RWPE2 (cell line): ENCODE measurements around the gene M1AP.

Experiments
- ATAC-seq: fragments of 200-7000 bp; cut with Tn5 transposase; 3 replicates; pipeline ENCODE4 v1.9.1; 2021; ENCODE audit warnings: low read depth
- DNase-seq: peaks from one replicate; pipeline ENCODE4 v3.0.0-alpha.2; 2020; ENCODE audit warnings: low spot score
- H3K27ac ChIP-seq: fragments of 450-650 bp; 2 replicates; pipeline ENCODE4 v1.5.1; 2017; ENCODE audit warnings: mild to moderate bottlenecking; ENCODE audit not compliant: poor library complexity, severe bottlenecking
- H3K27me3 ChIP-seq: fragments of 250-450 bp; sonication (Bioruptor Pico); 2 replicates; pipeline ENCODE4 v1.5.1; 2021; ENCODE audit warnings: mild to moderate bottlenecking, moderate library complexity; ENCODE audit not compliant: insufficient read depth, poor library complexity, severe bottlenecking
- H3K36me3 ChIP-seq: fragments of 250-450 bp; sonication (Bioruptor Pico); 2 replicates; pipeline ENCODE4 v1.5.1; 2020; ENCODE audit warnings: low read depth, mild to moderate bottlenecking, moderate library complexity
- H3K4me1 ChIP-seq: fragments of 250-450 bp; sonication (Bioruptor Pico); 2 replicates; pipeline ENCODE4 v1.5.1; 2021; ENCODE audit warnings: mild to moderate bottlenecking, moderate library complexity; ENCODE audit not compliant: insufficient read depth, poor library complexity, severe bottlenecking
- H3K4me3 ChIP-seq: fragments of 250-450 bp; sonication (Bioruptor Pico); 2 replicates; pipeline ENCODE4 v1.5.1; 2021; ENCODE audit warnings: mild to moderate bottlenecking, moderate library complexity; ENCODE audit not compliant: severe bottlenecking
- H3K9me3 ChIP-seq: fragments of 250-450 bp; sonication (Bioruptor Pico); 2 replicates; pipeline ENCODE4 v1.5.1; 2021; ENCODE audit warnings: mild to moderate bottlenecking, moderate library complexity; ENCODE audit not compliant: severe bottlenecking
- TF ChIP-seq, protein P1 (sequence below): fragments of 450-650 bp; IDR thresholded peaks from one replicate; pipeline ENCODE4 v1.5.1; 2017; ENCODE audit warnings: mild to moderate bottlenecking, moderate library complexity; ENCODE audit not compliant: poor library complexity, severe bottlenecking

The M1AP gene

GRCh38 chr2:74552914-74553811 lies 95.0 kb downstream of the M1AP start:
- Histone ChIP-seq H3K27ac (no peak overlapping the region), H3K4me1 (peaks cover 6% of the 10 kb centered on the region), H3K27me3 (no peaks in the 10 kb centered on the region), H3K4me3 (peak overlapping the region; percentile 64), H3K36me3 (no peaks in the 10 kb centered on the region), H3K9me3 (no peaks in the 10 kb centered on the region)
- TF ChIP-seq, protein P1, sequence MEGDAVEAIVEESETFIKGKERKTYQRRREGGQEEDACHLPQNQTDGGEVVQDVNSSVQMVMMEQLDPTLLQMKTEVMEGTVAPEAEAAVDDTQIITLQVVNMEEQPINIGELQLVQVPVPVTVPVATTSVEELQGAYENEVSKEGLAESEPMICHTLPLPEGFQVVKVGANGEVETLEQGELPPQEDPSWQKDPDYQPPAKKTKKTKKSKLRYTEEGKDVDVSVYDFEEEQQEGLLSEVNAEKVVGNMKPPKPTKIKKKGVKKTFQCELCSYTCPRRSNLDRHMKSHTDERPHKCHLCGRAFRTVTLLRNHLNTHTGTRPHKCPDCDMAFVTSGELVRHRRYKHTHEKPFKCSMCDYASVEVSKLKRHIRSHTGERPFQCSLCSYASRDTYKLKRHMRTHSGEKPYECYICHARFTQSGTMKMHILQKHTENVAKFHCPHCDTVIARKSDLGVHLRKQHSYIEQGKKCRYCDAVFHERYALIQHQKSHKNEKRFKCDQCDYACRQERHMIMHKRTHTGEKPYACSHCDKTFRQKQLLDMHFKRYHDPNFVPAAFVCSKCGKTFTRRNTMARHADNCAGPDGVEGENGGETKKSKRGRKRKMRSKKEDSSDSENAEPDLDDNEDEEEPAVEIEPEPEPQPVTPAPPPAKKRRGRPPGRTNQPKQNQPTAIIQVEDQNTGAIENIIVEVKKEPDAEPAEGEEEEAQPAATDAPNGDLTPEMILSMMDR, result no peak
- no peak for ATAC-seq
- DNase-seq, result no peak

DNA sequence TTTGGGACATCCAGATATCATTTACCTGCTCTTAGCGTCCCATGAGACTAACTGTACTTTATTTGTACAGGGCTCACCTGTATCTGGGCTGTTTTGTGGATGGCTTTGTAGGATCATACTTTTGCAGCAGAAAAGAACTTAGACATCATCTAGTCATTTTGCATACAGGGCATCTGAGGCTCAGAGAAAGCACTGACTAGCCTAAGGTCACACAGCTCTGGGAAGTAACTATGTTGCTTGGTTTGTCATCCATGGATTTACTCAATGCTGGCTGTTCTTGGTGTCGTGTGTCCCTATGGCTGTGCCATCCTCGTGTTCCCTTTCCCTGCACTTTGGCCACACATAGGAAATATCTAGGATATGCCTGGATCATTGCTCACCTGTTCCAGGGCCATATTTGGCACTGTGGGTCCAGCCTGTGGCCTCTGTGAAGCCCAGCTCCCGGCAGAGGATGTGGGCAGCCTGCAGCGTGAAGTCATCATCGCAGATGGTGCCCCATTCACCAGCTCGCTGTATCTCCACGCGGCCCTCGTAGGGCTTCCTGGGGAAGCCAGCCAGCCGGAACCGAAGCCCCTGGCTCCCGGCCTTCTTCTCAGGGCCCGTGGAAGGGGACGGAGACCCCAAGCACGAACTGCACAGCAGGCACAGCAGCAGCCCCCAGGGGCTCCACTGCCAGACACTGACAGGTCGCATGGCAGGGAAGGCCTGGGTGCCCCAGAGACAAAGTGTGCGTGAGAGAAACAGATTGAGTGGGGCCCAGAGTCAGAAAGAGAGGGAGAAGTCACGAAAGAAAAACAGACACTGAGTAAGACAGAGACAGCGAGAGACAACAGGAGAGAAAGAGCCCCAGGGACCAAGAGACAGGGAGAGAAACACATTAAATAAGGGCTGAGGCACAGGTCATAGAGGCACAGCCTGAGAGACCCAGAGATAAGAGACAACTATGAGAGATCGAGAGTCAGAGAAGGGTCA lies 95.9 kb downstream of the M1AP start:
- Histone ChIP-seq H3K9me3 (no peaks in the 10 kb centered on the region), H3K4me3 (no peak overlapping the region), H3K36me3 (no peaks in the 10 kb centered on the region), H3K27me3 (no peaks in the 10 kb centered on the region), H3K27ac (no peak overlapping the region), H3K4me1 (peaks cover 6% of the 10 kb centered on the region)
- ATAC-seq, result no peak
- no peak for DNase-seq
- TF ChIP-seq, protein P1, result no peak

DNA sequence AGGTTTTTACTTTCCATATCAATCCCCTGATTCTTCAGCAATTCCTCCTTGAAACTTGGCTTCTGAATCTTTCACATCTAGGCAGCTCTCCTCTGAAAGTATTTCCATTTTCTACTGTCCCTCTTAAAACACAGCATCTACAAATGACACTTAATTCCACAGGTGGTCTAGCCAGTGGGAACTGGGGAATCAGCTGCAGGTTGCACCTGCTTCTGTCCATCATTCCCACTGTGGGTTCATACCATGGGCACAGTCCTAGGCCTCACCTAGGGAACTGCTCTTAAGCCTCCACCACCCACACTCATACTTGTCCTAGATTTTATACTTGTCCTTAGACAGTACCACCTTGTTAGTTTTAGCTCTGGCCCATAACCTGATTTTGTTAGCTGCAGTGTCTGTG lies 96.6 kb downstream of the M1AP start:
- ATAC-seq, result no peak
- Histone ChIP-seq H3K36me3 (no peaks in the 10 kb centered on the region), H3K4me3 (no peak overlapping the region), H3K9me3 (no peaks in the 10 kb centered on the region), H3K27me3 (no peaks in the 10 kb centered on the region), H3K4me1 (peaks cover 6% of the 10 kb centered on the region), H3K27ac (no peak overlapping the region)
- no peak for DNase-seq
- TF ChIP-seq, protein P1, result no peak

DNA sequence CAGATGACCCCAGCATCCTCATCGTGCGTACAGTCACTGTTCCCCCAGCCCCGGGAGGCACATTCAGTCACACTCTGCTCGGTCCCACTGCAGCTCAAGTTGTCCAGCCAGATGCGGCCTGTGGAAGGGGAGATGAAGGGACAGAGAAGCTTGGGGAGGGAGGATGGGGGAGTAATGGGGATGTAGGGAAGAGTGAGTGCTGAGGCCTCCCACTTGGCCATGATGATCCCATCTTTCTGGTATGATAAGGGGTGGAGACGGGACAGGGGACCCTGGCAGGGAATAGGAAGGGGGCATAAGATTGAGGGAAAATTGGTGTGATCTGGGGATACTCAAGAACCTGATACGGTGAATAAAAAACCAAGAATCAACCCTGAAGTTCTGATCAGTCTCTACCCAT lies 97.9 kb downstream of the M1AP start:
- peaks cover 6% of the 10 kb centered on the region for H3K4me1 ChIP-seq
- ATAC-seq (no peak), DNase-seq (no peak)
- H3K36me3 ChIP-seq, result no peaks in the 10 kb centered on the region
- H3K4me3 ChIP-seq, result no peak overlapping the region
- no peaks in the 10 kb centered on the region for H3K27me3 ChIP-seq
- H3K9me3 ChIP-seq, result no peaks in the 10 kb centered on the region
- TF ChIP-seq, protein P1, result no peak
- H3K27ac ChIP-seq, result no peak overlapping the region
